ENCODE data around the gene RAB44.

DNA sequence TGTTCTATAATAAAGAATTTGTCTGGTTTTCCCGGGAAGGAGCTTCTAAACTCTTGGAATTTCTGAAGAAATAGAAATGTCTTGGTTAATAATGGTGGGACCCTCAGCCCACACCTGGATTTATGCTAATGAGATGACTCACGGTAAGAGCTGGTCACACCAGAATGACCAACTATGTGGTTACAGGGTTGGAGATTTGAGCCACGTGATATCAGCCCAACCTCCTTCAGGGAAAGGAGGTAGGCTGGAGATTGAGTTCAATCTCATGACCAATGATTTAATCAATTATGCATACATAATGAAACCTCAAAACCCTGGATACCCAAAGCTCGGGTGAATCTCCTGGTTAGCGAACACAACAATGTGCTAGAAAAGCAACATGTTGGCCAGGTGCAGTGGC lies 41.2 kb upstream of the RAB44 start:
- TF ChIP-seq CTCF (IDR thresholded peaks at IDR 0.05 in 2 of 3, conservative IDR thresholded peaks at IDR 0.05 in 1 of 3; ENCODE audit: borderline replicate concordance in 1 of 3, insufficient read depth in 1 of 3, low read depth in 2 of 3, low read length in 2 of 3) (no peak), EZH2phosphoT487 (IDR thresholded peaks at IDR 0.05; ENCODE audit: borderline replicate concordance) (no peak), POLR2A (IDR thresholded peaks at IDR 0.05; ENCODE audit: borderline replicate concordance, extremely low read depth, insufficient read depth, insufficient read length) (no peak), SP1 (IDR thresholded peaks at IDR 0.05; ENCODE audit: low read depth) (no peak), ZFX (IDR thresholded peaks at IDR 0.05) (no peak), EZH2 (IDR thresholded peaks at IDR 0.05) (no peak), RAD21 (IDR thresholded peaks at IDR 0.05; ENCODE audit: low read depth) (no peak)
- TF ChIP-seq, protein P1, sequence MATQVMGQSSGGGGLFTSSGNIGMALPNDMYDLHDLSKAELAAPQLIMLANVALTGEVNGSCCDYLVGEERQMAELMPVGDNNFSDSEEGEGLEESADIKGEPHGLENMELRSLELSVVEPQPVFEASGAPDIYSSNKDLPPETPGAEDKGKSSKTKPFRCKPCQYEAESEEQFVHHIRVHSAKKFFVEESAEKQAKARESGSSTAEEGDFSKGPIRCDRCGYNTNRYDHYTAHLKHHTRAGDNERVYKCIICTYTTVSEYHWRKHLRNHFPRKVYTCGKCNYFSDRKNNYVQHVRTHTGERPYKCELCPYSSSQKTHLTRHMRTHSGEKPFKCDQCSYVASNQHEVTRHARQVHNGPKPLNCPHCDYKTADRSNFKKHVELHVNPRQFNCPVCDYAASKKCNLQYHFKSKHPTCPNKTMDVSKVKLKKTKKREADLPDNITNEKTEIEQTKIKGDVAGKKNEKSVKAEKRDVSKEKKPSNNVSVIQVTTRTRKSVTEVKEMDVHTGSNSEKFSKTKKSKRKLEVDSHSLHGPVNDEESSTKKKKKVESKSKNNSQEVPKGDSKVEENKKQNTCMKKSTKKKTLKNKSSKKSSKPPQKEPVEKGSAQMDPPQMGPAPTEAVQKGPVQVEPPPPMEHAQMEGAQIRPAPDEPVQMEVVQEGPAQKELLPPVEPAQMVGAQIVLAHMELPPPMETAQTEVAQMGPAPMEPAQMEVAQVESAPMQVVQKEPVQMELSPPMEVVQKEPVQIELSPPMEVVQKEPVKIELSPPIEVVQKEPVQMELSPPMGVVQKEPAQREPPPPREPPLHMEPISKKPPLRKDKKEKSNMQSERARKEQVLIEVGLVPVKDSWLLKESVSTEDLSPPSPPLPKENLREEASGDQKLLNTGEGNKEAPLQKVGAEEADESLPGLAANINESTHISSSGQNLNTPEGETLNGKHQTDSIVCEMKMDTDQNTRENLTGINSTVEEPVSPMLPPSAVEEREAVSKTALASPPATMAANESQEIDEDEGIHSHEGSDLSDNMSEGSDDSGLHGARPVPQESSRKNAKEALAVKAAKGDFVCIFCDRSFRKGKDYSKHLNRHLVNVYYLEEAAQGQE (IDR thresholded peaks at IDR 0.05; ENCODE audit: low read depth) = no peak

All from HCT116 (cell line).